Stomach smooth muscle (tissue), 2 donors: Measurements from ENCODE around the gene PTPRN2.

Experiments used
- H3K27ac ChIP-seq: one replicate; pipeline ENCODE4 v1.7.0; 2013; ENCODE audit warnings: mild to moderate bottlenecking, low read length, inconsistent platforms
- H3K27me3 ChIP-seq, 2 donors: one replicate each; pipeline ENCODE4 v1.7.0; 2013; ENCODE audit warnings: low read length in 2 of 2; ENCODE audit not compliant: insufficient read depth in 2 of 2, control insufficient read depth in 1 of 2
- H3K36me3 ChIP-seq, 2 donors: one replicate each; pipeline ENCODE4 v1.7.0; 2013; ENCODE audit warnings: low read length in 2 of 2; ENCODE audit not compliant: control insufficient read depth in 2 of 2, insufficient read depth in 2 of 2
- H3K4me1 ChIP-seq: one replicate; pipeline ENCODE4 v1.7.0; 2013; ENCODE audit warnings: low read length; ENCODE audit not compliant: control insufficient read depth, insufficient read depth
- H3K4me3 ChIP-seq, 2 donors: one replicate each; pipeline ENCODE4 v1.7.0; 2013; ENCODE audit warnings: low read length in 2 of 2
- H3K9ac ChIP-seq, 2 donors: one replicate each; pipeline ENCODE4 v1.7.0; 2013; ENCODE audit warnings: low read length in 2 of 2, mild to moderate bottlenecking in 1 of 2
- H3K9me3 ChIP-seq, 2 donors: one replicate each; pipeline ENCODE4 v1.7.0; 2013; ENCODE audit warnings: low read length in 2 of 2; ENCODE audit not compliant: control insufficient read depth in 2 of 2
- donor health status: healthy.
- donor health status: Pancreatic carcinoma.

The PTPRN2 gene

DNA sequence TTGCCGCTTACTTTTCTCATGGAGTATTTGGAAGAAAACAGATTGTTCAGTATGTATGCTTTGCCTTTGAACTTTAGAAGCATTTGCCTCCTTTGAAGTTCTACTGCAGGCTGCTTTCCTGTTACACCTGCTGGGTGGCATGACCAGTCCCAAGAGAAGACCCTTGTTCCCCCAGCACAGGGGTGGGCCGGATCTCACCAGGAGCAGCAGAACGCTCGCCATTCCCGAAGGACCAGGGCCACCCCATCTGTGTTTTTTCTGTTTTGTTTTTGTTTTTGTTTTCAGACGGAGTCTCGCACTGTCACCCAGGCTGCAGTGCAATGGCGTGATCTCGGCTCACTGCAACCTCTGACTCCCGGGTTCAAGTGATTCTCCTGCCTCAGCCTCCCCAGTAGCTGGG, 493.6 kb downstream of the PTPRN2 start:
- H3K27ac ChIP-seq, result no peak overlapping the region
- no peaks in the 10 kb centered on the region for H3K36me3 ChIP-seq
- no peaks in the 10 kb centered on the region for H3K27me3 ChIP-seq
- no peak overlapping the region for H3K9ac ChIP-seq
- no peaks in the 10 kb centered on the region for H3K9me3 ChIP-seq
- H3K4me3 ChIP-seq, result no peak overlapping the region
- H3K4me1 ChIP-seq, result no peaks in the 10 kb centered on the region

DNA sequence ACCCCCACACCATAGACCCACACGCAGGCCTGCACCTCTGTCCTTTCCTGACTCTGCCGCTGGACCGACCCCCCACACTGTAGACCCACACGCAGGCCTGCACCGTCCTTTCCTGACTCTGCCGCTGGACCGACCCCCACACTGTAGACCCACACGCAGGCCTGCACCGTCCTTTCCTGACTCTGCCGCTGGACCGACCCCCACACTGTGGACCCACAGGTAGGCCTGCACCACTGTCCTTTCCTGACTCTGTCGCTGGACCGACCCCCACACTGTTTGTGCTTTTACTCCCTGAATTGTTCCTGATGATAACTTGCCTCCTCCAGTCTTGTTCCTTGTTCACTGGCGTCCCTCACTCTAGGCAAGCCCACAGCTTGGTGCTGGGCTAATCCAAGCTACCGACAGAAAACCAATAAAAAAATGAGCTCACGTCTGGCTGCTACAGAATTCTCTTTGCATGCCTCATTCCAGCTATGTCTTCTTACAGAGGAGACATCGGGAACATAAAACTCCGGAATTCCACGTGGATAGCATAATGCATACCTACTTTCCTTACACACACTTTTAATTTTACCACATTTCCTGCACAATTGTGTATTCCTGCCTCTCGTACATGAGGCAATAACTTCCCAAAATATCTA, 494.3 kb downstream of the PTPRN2 start:
- no peaks in the 10 kb centered on the region for H3K27me3 ChIP-seq
- no peak overlapping the region for H3K4me3 ChIP-seq
- no peaks in the 10 kb centered on the region for H3K4me1 ChIP-seq
- H3K36me3 ChIP-seq, result no peaks in the 10 kb centered on the region
- H3K9ac ChIP-seq, result no peak overlapping the region
- no peaks in the 10 kb centered on the region for H3K9me3 ChIP-seq
- H3K27ac ChIP-seq, result no peak overlapping the region

DNA sequence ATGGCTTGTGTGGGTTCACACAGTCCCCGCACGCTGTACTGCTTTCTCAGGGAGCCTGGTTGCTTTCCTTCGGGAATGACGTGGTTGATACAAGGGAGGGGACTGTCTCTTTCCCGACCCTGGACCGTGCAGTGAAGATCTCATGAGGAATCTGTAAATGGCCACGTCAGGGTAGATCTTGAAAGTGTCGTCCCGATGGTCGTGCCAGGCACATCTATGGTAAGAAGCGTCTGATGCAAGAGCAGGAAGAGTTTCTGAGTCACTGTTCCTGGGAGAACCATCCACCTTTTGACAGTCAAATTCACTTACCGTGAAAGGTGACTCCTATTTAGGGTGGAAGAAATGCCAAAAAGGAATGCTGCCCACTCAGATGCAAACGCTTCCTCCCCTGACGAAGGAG, 500.4 kb downstream of the PTPRN2 start:
- H3K27ac ChIP-seq, result no peak overlapping the region
- H3K36me3 ChIP-seq, result no peaks in the 10 kb centered on the region
- H3K9me3 ChIP-seq, result no peaks in the 10 kb centered on the region
- H3K9ac ChIP-seq, result no peak overlapping the region
- H3K4me1 ChIP-seq, result no peaks in the 10 kb centered on the region
- H3K4me3 ChIP-seq, result no peak overlapping the region
- peaks cover 0 to under 1% of the 10 kb centered on the region in 2 donors for H3K27me3 ChIP-seq

DNA sequence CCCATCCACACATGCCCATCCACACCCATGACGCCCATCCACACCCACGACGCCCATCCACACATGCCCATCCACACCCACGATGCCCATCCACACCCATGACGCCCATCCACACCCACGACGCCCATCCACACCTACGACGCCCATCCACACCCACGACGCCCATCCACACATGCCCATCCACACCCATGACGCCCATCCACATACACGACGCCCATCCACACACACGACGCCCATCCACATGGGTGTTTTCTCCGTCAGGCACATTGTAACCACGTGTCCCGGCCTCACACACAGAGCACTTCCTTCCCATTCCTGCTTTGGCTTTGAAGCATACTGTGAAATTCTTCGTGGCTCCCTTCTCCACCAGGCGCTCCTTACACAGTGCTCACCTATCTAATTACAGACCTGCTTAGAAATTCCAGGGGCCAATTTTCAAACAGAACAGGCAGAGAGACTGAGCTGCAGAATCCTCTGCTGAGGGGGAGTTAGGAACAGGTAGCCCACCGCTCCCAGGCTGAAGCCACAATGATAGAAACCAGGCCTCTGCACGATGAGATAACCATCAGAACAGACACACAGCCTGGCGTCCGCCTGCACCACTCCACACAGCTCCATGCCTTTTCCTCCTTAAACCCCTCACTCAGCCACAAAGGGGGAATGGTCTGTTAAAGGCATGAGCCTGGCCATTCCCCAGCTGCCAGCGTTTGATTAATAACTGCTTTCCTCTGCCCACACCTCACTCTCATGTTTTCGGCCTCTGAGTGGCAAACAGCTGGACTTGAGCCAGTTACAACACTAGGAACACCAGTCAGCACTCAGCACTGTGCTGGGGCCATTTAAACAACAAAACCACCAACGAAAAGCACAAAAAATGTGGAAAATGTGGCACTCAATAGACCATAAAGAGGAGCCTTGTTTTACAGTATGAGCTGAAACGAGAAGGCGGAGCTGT, 501.6 kb downstream of the PTPRN2 start:
- H3K4me3 ChIP-seq, result no peak overlapping the region
- H3K27me3 ChIP-seq, result peaks cover 0 to 2% of the 10 kb centered on the region in 2 donors

DNA sequence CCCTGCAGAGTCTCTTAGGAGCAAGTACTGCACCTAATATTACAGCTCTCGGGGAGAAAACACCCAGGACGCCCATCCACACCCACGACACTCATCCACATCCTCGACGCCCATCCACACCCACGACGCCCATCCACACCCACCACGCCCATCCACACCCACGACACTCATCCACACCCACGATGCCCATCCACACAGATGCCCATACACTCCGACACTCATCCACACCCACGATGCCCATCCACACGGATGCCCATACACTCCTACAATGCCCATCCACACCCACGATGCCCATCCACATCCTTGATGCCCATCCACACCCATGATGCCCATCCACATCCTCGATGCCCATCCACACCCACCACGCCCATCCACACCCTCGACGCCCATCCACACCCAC, 503.1 kb downstream of the PTPRN2 start:
- no peak overlapping the region for H3K27ac ChIP-seq
- no peaks in the 10 kb centered on the region for H3K4me1 ChIP-seq
- no peaks in the 10 kb centered on the region for H3K36me3 ChIP-seq
- no peak overlapping the region for H3K4me3 ChIP-seq
- H3K9me3 ChIP-seq, result no peaks in the 10 kb centered on the region
- no peak overlapping the region for H3K9ac ChIP-seq
- peaks cover 0 to 2% of the 10 kb centered on the region in 2 donors for H3K27me3 ChIP-seq

More for the DNA sequence above, 501.6 kb downstream of the PTPRN2 start:
- no peaks in the 10 kb centered on the region for H3K36me3 ChIP-seq
- H3K9me3 ChIP-seq, result no peaks in the 10 kb centered on the region
- no peaks in the 10 kb centered on the region for H3K4me1 ChIP-seq
- no peak overlapping the region for H3K27ac ChIP-seq
- no peak overlapping the region for H3K9ac ChIP-seq

DNA sequence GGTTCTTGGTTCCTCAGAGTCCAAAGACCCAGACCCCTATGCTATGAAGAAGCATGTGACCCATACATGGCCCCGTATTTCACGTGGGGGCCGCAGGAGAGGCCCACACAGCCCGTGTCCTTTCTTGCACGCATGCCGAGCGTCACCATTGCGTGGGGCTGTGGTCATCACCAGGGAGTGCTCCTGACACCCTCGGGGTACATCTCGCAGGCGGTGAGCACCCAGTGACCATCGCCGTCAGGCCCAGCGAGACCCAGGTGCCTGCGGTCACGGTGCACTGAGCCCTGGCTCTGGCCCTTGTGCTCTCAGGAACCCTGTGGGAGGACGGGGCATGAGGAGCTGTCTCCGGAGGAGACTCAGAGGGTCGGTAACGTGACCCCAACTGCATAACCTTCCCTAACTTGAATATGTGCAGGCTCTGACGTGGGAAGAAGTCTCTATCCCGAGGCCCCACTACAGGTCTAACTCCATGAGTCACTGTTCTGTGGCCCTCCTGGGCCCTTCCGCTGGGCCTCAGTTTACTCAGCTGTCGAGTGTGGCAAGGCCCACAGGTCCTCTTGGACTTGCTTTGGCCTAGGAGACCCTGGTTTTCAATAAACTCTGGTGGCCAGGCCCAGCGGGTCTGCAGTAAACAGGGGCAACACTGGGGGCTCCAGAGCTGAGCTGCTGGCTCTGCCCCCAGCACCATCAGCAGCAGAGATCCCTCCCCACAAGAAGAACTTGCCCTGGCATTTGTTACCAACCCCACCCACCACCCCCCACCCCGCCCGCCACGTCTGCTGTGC, 503.9 kb downstream of the PTPRN2 start:
- Histone ChIP-seq H3K9ac (no peak overlapping the region), H3K9me3 (no peaks in the 10 kb centered on the region), H3K4me3 (no peak overlapping the region), H3K27ac (no peak overlapping the region), H3K4me1 (no peaks in the 10 kb centered on the region), H3K36me3 (no peaks in the 10 kb centered on the region), H3K27me3 (peaks cover 0 to 2% of the 10 kb centered on the region in 2 donors)

DNA sequence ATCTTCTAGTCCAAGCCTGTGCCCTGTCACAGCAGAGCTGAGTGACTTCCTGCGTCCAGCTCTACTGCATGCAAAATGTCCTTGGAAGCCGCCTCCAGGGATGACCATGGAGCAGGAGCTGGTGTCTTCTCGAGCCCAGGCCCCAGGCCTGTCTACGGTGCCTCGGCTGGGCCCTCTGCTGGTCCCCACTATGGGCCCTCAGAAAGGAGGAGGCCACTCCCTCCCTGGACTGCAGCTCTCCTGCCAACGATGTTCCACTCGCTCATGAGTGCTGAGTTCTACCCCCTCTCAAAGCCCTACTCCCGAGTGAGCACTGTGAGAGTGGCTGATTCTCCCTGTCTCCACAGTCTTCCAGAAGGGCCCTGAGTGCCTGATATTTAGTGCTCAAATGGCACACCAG, 504.9 kb downstream of the PTPRN2 start:
- Histone ChIP-seq H3K4me3 (no peak overlapping the region), H3K27me3 (peaks cover 0 to 2% of the 10 kb centered on the region in 2 donors), H3K9ac (no peak overlapping the region), H3K36me3 (no peaks in the 10 kb centered on the region), H3K9me3 (no peaks in the 10 kb centered on the region), H3K27ac (no peak overlapping the region), H3K4me1 (no peaks in the 10 kb centered on the region)

DNA sequence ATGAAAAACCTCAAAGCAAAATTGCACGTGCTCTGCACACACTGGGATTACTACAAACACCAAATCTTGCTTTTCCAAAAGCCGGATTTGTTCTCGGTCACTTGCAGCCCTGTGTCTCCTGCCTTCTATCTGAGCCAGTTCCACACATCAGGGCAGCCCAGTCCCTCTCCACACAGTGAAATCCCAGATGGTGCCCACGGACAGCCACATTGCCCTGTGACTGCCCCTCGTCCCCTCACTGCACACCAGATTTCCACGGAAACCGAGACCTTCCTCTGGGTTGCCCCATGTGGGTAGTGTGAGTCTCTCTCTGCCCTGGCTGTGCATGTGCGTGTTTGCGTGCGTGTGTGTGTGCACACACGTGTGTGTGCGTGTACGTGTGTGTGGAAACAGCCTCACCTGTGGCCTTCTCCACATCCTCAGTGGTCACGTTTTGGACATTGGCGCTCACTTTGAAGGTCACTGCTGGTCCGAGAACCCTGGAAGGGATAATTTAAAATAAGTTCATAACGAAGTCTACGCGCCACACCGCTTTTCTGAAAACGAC, 506.7 kb downstream of the PTPRN2 start:
- H3K36me3 ChIP-seq, result no peaks in the 10 kb centered on the region
- H3K27ac ChIP-seq, result no peak overlapping the region
- no peak overlapping the region for H3K9ac ChIP-seq
- H3K9me3 ChIP-seq, result no peaks in the 10 kb centered on the region
- no peak overlapping the region for H3K4me3 ChIP-seq
- peaks cover 0 to 2% of the 10 kb centered on the region in 2 donors for H3K27me3 ChIP-seq
- no peaks in the 10 kb centered on the region for H3K4me1 ChIP-seq

DNA sequence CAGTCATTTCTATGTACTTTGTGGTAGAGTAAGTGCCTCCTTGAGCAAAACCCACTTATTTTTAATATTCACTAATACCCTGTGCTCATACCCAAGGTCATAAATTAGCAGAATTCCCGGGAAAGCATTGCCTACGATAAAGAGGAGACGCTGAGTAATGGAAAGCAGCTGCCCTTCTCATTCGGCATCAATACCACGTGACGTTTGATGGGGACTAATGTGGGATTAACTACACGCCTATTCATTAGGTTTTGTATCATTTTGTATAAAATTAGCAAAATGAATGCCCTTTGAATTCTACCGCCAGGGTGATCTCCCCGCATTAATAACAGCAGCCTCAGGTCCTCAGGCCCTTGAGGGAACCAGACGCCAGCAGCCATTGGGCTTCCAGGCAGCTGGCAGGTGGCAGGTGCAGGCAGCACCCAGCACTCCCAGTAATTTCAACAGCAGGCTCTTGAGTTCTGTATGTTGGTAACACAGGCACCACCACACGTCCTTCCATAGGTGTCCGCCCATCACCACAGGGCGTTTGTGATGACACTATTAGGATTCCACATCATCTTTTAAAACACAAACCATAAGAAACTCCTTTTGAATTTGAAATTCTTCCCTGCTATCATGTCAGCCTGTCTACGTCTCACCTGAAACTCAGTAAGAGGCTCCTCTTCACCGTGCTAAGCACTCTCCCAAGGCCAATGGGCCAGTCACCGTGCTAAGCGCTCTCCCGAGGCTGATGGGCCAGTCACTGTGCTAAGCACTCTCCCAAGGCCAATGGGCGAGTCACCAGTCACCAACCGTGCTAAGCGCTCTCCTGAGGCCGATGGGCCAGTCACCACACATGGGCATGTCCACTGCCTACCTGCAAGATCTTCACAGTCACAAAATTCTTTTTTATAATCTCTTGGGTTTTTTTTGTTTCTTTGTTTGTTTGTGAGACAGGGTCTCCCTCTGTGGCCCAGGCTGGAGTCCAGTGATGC, 509.4 kb downstream of the PTPRN2 start:
- Histone ChIP-seq H3K4me3 (no peak overlapping the region), H3K27ac (no peak overlapping the region), H3K9ac (no peak overlapping the region), H3K9me3 (no peaks in the 10 kb centered on the region), H3K36me3 (no peaks in the 10 kb centered on the region), H3K27me3 (peaks cover 0 to 4% of the 10 kb centered on the region in 2 donors), H3K4me1 (no peaks in the 10 kb centered on the region)
